ENCODE measurements around the gene NACAD.
A peak's percentile ranks its signal among the peaks of the same experiment; 100 is the strongest.

NACAD gene

GRCh38 chr7:45088821-45089340 is at the start of gene NACAD:
Gene NACAD, minus strand, starts transcription at chr7:45088969. Its CDS starts 75 bp downstream, at chr7:45088894.
- no peak for DNase-seq (ENCODE audit: extremely low read depth in 1 of 2, low read depth in 1 of 2)

GRCh38 chr7:45136106-45137060 is 47.6 kb upstream of the NACAD start:
- DNase-seq (ENCODE audit: extremely low read depth in 1 of 2, low read depth in 1 of 2), result peak in 1 of 2 donors; percentile 26

GRCh38 chr7:45133877-45134276 is 45.1 kb upstream of the NACAD start:
- DNase-seq (ENCODE audit: extremely low read depth in 1 of 2, low read depth in 1 of 2), result no peak

GRCh38 chr7:45133352-45133751 is 44.6 kb upstream of the NACAD start:
- no peak for DNase-seq (ENCODE audit: extremely low read depth in 1 of 2, low read depth in 1 of 2)

- DNase-seq (ENCODE audit: extremely low read depth in 1 of 2, low read depth in 1 of 2), result no peak
Measured at GRCh38 chr7:45132708-45133320, 44.0 kb upstream of the NACAD start.

GRCh38 chr7:45131891-45132290 is 43.1 kb upstream of the NACAD start:
- DNase-seq (ENCODE audit: extremely low read depth in 1 of 2, low read depth in 1 of 2), result no peak

GRCh38 chr7:45130910-45131309 is 42.1 kb upstream of the NACAD start:
- DNase-seq (ENCODE audit: extremely low read depth in 1 of 2, low read depth in 1 of 2), result no peak

GRCh38 chr7:45129906-45130305 is 41.1 kb upstream of the NACAD start:
- no peak for DNase-seq (ENCODE audit: extremely low read depth in 1 of 2, low read depth in 1 of 2)

GRCh38 chr7:45129181-45129800 is 40.5 kb upstream of the NACAD start:
- DNase-seq (ENCODE audit: extremely low read depth in 1 of 2, low read depth in 1 of 2), result no peak

GRCh38 chr7:45126920-45127319 is 38.2 kb upstream of the NACAD start:
- DNase-seq (ENCODE audit: extremely low read depth in 1 of 2, low read depth in 1 of 2), result no peak

- DNase-seq (ENCODE audit: extremely low read depth in 1 of 2, low read depth in 1 of 2), result no peak
Measured at GRCh38 chr7:45126201-45126600, 37.4 kb upstream of the NACAD start.

- DNase-seq (ENCODE audit: extremely low read depth in 1 of 2, low read depth in 1 of 2), result no peak
Measured at GRCh38 chr7:45125193-45125904, 36.6 kb upstream of the NACAD start.

- no peak for DNase-seq (ENCODE audit: extremely low read depth in 1 of 2, low read depth in 1 of 2)
Measured at GRCh38 chr7:45123913-45124710, 35.3 kb upstream of the NACAD start.

GRCh38 chr7:45122975-45123860 is 34.4 kb upstream of the NACAD start:
- no peak for DNase-seq (ENCODE audit: extremely low read depth in 1 of 2, low read depth in 1 of 2)

- no peak for DNase-seq (ENCODE audit: extremely low read depth in 1 of 2, low read depth in 1 of 2)
Measured at GRCh38 chr7:45119550-45119949, 30.8 kb upstream of the NACAD start.

- DNase-seq (ENCODE audit: extremely low read depth in 1 of 2, low read depth in 1 of 2), result no peak
Measured at GRCh38 chr7:45118889-45119331, 30.1 kb upstream of the NACAD start.

GRCh38 chr7:45118292-45118691 is 29.5 kb upstream of the NACAD start:
- no peak for DNase-seq (ENCODE audit: extremely low read depth in 1 of 2, low read depth in 1 of 2)

GRCh38 chr7:45117582-45117981 is 28.8 kb upstream of the NACAD start:
- no peak for DNase-seq (ENCODE audit: extremely low read depth in 1 of 2, low read depth in 1 of 2)

GRCh38 chr7:45116048-45116447 is 27.3 kb upstream of the NACAD start:
- DNase-seq (ENCODE audit: extremely low read depth in 1 of 2, low read depth in 1 of 2), result no peak

Measured in stimulated activated CD8-positive, alpha-beta memory T cell treated with anti-CD3 and anti-CD28 coated beads, Interleukin-7, amount 100 ng/mL, for 48 hours (primary cell).